A549 (cell line): ENCODE measurements around the gene FZD4. TPM values are rescaled to one million over a fixed set of nuclear protein-coding genes. Genes with fewer than 3 reads are reported as not detected.

ENCODE experiments used
- ATAC-seq, 2 experiments: fragments of 200-7000 bp in 1 of 2; fragments of >200 bp in 1 of 2; cut with Nextera tagmentation in 1 of 2; cut with Tn5 transposase in 1 of 2; 3 replicates each; pipeline versions ENCODE4 v1.8.0 to v1.9.1; 2018 to 2020; ENCODE audit warnings: mild to moderate bottlenecking in 1 of 2, moderate library complexity in 1 of 2
- CTCF ChIA-PET: fragments of 300-600 bp; sonication (Branson Sonifier 250); formaldehyde crosslinking; extraction: SDS; loops from one replicate; lab custom pipeline; 2021; ENCODE audit warnings: antibody characterized with exemption, inconsistent platforms; lab: Yijun Ruan, JAX
- POLR2A ChIA-PET: fragments of 350-600 bp; formaldehyde crosslinking; extraction: SDS; loops from one replicate; lab custom pipeline; 2021; ENCODE audit warnings: antibody characterized with exemption, inconsistent platforms; lab: Yijun Ruan, JAX
- DNase-seq, 2 experiments: peaks; one replicate each; pipeline versions ENCODE4 v3.0.0 to v3.0.0-alpha.2; 2011 to 2016; ENCODE audit warnings: low read depth in 1 of 2, low spot score in 1 of 2
- FAIRE-seq: peaks from 2 replicates; lab custom pipeline; 2011; peaks lifted over from hg19 to GRCh38; lab: Jason Lieb, UNC
- H3K27ac ChIP-seq, 2 experiments: fragments of >200 bp; sonication (Bioruptor Twin); formaldehyde crosslinking; 3 replicates each; pipeline ENCODE4 v1.5.1; 2016 to 2017
- H3K4me1 ChIP-seq: fragments of >200 bp; sonication (Bioruptor Twin); formaldehyde crosslinking; 3 replicates; pipeline ENCODE4 v1.6.1; 2016
- H3K4me2 ChIP-seq: fragments of >200 bp; sonication (Bioruptor Twin); formaldehyde crosslinking; 3 replicates; pipeline ENCODE4 v1.6.1; 2016
- H3K4me3 ChIP-seq: fragments of >200 bp; sonication (Bioruptor Twin); formaldehyde crosslinking; 3 replicates; pipeline ENCODE4 v1.5.1; 2016
- H3K9me3 ChIP-seq: fragments of >200 bp; sonication (Bioruptor Twin); formaldehyde crosslinking; 3 replicates; pipeline ENCODE4 v1.6.1; 2016
- CBX8 ChIP-seq: fragments of 200-600 bp; sonication (generic); IDR thresholded peaks from 2 replicates; pipeline ENCODE4 v1.6.1; 2016
- CEBPB ChIP-seq, 2 experiments: fragments of >200 bp in 1 of 2; sonication (Bioruptor Twin) in 1 of 2; formaldehyde crosslinking in 1 of 2; IDR thresholded peaks; 2 replicates each; pipeline ENCODE4 v1.6.1; 2012 to 2016
- FOSB ChIP-seq: fragments of 250-450 bp; sonication (Bioruptor Pico); IDR thresholded peaks from 2 replicates; pipeline ENCODE4 v1.5.0; 2020; ENCODE audit warnings: mild to moderate bottlenecking, moderate library complexity
- FOXS1 ChIP-seq: fragments of 250-450 bp; sonication (Bioruptor Pico); IDR thresholded peaks from 2 replicates; pipeline ENCODE4 v1.5.0; 2020; ENCODE audit warnings: mild to moderate bottlenecking, moderate library complexity
- HOXB13 ChIP-seq: fragments of 250-450 bp; sonication (Bioruptor Pico); IDR thresholded peaks from 2 replicates; pipeline ENCODE4 v1.5.0; 2020; ENCODE audit warnings: low read depth, mild to moderate bottlenecking, moderate library complexity
- JUN ChIP-seq, 2 experiments: fragments of >200 bp; sonication (Bioruptor Twin); formaldehyde crosslinking; IDR thresholded peaks; 2 replicates in 1 of 2; 3 replicates in 1 of 2; pipeline ENCODE4 v1.6.1; 2016 to 2017
- MAFK ChIP-seq: fragments of 450-650 bp; IDR thresholded peaks from 2 replicates; pipeline ENCODE4 v1.6.1; 2014; ENCODE audit not compliant: partially characterized antibody
- MYC ChIP-seq: IDR thresholded peaks from 2 replicates; pipeline ENCODE4 v1.6.1; 2012; ENCODE audit warnings: mild to moderate bottlenecking, inconsistent platforms, low read length, improper control_type of control experiment, borderline replicate concordance
- NR3C1 ChIP-seq: fragments of >200 bp; sonication (Bioruptor Twin); formaldehyde crosslinking; IDR thresholded peaks from 3 replicates; pipeline ENCODE4 v1.6.1; 2017
- RAD21 ChIP-seq, 2 experiments: fragments of >200 bp in 1 of 2; sonication (Bioruptor Twin) in 1 of 2; formaldehyde crosslinking in 1 of 2; IDR thresholded peaks in 1 of 2; conservative IDR thresholded peaks in 1 of 2; 2 replicates in 1 of 2; 3 replicates in 1 of 2; pipeline ENCODE4 v1.6.1; 2012 to 2018; ENCODE audit warnings: inconsistent platforms in 1 of 2
- RARB ChIP-seq: fragments of 250-450 bp; sonication (Bioruptor Pico); IDR thresholded peaks from 2 replicates; pipeline ENCODE4 v1.8.0; 2021; ENCODE audit warnings: mild to moderate bottlenecking, moderate library complexity
- RCOR1 ChIP-seq: fragments of 150-350 bp; IDR thresholded peaks from 2 replicates; pipeline ENCODE4 v1.6.1; 2014; ENCODE audit warnings: antibody characterized with exemption, low read length, low read depth
- REST ChIP-seq: fragments of 200-600 bp; sonication (generic); IDR thresholded peaks from 2 replicates; pipeline ENCODE4 v1.6.1; 2016; ENCODE audit warnings: antibody characterized with exemption, mild to moderate bottlenecking, moderate library complexity
- SMC3 ChIP-seq: fragments of >200 bp; sonication (Bioruptor Twin); formaldehyde crosslinking; IDR thresholded peaks from 3 replicates; pipeline ENCODE4 v1.6.1; 2018; ENCODE audit warnings: inconsistent platforms
- SREBF2 ChIP-seq: fragments of 450-650 bp; IDR thresholded peaks from 2 replicates; pipeline ENCODE4 v1.6.1; 2014; ENCODE audit warnings: mild to moderate bottlenecking, moderate library complexity
- ZNF302 ChIP-seq: fragments of 250-450 bp; sonication (Bioruptor Pico); IDR thresholded peaks from 2 replicates; pipeline ENCODE4 v1.9.0; 2021; ENCODE audit warnings: inconsistent platforms, mild to moderate bottlenecking, moderate library complexity
- WGBS: methylation state at CpG from one replicate; pipeline ENCODE4 v1.1.6; 2017; ENCODE audit errors: missing lambda C conversion rate; 5-methylcytosine and 5-hydroxymethylcytosine counted together
- polyA plus RNA-seq, 4 experiments: library from polyadenylated mRNA; depleted of rRNA in 3 of 4; stranded (reverse); fragments of >200 nt; fragmentation: RNase III in 1 of 4; extraction: RNeasy Plus Mini Kit Qiagen cat#74134 plus additional on column Dnase treatment in 1 of 4; gene quantifications; 2 replicates in 3 of 4; 3 replicates in 1 of 4; pipeline ENCODE4 v1.2.3, GENCODE V29; 2011 to 2017
- TF ChIP-seq, protein P1 (sequence below): fragments of 450-650 bp; IDR thresholded peaks from 2 replicates; pipeline ENCODE4 v1.6.1; 2014; ENCODE audit warnings: antibody characterized with exemption
- TF ChIP-seq, protein P2 (sequence below): IDR thresholded peaks from 2 replicates; pipeline ENCODE4 v1.6.1; 2012
- TF ChIP-seq, protein P3 (sequence below): fragments of 150-350 bp; IDR thresholded peaks from 2 replicates; pipeline ENCODE4 v1.6.1; 2014; ENCODE audit warnings: low read depth, mild to moderate bottlenecking, low read length
- TF ChIP-seq, protein P4 (sequence below): fragments of >200 bp; sonication (Bioruptor Twin); formaldehyde crosslinking; IDR thresholded peaks from 2 replicates; pipeline ENCODE4 v1.6.1; 2016
- TF ChIP-seq, protein P5 (sequence below): fragments of 250-450 bp; sonication (Bioruptor Pico); IDR thresholded peaks from 2 replicates; pipeline ENCODE4 v1.5.0; 2021; ENCODE audit warnings: mild to moderate bottlenecking, moderate library complexity, borderline replicate concordance

FZD4 gene
- polyA plus RNA-seq, 2 of the 4 experiments (the other 2 are of a cell fraction), result 0.67 to 0.90 TPM

GRCh38 chr11:86977441-86978050 is 22.4 kb upstream of the FZD4 start (continued):
- TF ChIP-seq REST, result no peak
- TF ChIP-seq, all 56 proteins: peak for 0

DNA sequence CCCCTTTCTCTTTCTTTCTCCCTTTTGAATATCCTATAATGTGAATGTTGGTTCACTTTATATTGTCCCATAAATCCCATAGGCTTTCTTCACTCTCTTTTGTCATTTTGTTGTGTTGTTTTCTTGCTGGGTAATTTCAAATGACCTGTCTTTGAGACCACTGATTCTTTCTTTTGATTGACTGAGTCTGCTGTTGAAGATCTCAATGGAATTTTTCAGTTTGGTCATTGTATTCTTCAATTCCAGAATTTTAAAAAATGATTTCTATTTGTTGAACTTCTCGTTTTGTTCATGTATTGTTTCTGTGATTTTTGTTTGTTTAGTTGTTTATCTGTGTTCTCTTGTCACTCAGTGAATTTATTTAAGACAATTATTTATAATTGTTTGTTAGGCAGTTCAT is 17.5 kb upstream of the FZD4 start:
- ATAC-seq (no peak), FAIRE-seq (no peak), DNase-seq (no peak)
- 10% methylated on average over 1 of the region's 1 CpG for WGBS
- no peak overlapping the region for H3K4me3 ChIP-seq
- no peak for TF ChIP-seq MAFK
- TF ChIP-seq RCOR1, result no peak
- no peak for TF ChIP-seq SREBF2
- TF ChIP-seq ZNF302 (CRISPR knock-in tag), result no peak
- TF ChIP-seq, protein P1, sequence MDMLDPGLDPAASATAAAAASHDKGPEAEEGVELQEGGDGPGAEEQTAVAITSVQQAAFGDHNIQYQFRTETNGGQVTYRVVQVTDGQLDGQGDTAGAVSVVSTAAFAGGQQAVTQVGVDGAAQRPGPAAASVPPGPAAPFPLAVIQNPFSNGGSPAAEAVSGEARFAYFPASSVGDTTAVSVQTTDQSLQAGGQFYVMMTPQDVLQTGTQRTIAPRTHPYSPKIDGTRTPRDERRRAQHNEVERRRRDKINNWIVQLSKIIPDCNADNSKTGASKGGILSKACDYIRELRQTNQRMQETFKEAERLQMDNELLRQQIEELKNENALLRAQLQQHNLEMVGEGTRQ, result no peak
- no peak for TF ChIP-seq MYC
- TF ChIP-seq, protein P2, sequence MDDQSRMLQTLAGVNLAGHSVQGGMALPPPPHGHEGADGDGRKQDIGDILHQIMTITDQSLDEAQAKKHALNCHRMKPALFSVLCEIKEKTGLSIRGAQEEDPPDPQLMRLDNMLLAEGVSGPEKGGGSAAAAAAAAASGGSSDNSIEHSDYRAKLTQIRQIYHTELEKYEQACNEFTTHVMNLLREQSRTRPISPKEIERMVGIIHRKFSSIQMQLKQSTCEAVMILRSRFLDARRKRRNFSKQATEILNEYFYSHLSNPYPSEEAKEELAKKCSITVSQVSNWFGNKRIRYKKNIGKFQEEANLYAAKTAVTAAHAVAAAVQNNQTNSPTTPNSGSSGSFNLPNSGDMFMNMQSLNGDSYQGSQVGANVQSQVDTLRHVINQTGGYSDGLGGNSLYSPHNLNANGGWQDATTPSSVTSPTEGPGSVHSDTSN, result no peak
- no peak for TF ChIP-seq RARB (CRISPR knock-in tag)
- no peak for TF ChIP-seq FOSB (CRISPR knock-in tag)
- TF ChIP-seq JUN (IDR thresholded peaks at IDR 0.05), result no peak
- TF ChIP-seq FOXS1, result no peak
- TF ChIP-seq CEBPB (IDR thresholded peaks at IDR 0.05), result no peak
- TF ChIP-seq, protein P3, sequence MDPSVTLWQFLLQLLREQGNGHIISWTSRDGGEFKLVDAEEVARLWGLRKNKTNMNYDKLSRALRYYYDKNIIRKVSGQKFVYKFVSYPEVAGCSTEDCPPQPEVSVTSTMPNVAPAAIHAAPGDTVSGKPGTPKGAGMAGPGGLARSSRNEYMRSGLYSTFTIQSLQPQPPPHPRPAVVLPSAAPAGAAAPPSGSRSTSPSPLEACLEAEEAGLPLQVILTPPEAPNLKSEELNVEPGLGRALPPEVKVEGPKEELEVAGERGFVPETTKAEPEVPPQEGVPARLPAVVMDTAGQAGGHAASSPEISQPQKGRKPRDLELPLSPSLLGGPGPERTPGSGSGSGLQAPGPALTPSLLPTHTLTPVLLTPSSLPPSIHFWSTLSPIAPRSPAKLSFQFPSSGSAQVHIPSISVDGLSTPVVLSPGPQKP, result no peak
- no peak for TF ChIP-seq RAD21 (conservative IDR thresholded peaks at IDR 0.05 in 1 of 2, IDR thresholded peaks at IDR 0.05 in 1 of 2)
- TF ChIP-seq, protein P4, sequence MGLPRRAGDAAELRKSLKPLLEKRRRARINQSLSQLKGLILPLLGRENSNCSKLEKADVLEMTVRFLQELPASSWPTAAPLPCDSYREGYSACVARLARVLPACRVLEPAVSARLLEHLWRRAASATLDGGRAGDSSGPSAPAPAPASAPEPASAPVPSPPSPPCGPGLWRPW, result no peak
- no peak for TF ChIP-seq CBX8
- no peak for TF ChIP-seq SMC3
- TF ChIP-seq, protein P5, sequence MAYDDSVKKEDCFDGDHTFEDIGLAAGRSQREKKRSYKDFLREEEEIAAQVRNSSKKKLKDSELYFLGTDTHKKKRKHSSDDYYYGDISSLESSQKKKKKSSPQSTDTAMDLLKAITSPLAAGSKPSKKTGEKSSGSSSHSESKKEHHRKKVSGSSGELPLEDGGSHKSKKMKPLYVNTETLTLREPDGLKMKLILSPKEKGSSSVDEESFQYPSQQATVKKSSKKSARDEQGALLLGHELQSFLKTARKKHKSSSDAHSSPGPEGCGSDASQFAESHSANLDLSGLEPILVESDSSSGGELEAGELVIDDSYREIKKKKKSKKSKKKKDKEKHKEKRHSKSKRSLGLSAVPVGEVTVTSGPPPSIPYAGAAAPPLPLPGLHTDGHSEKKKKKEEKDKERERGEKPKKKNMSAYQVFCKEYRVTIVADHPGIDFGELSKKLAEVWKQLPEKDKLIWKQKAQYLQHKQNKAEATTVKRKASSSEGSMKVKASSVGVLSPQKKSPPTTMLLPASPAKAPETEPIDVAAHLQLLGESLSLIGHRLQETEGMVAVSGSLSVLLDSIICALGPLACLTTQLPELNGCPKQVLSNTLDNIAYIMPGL (CRISPR knock-in tag), result no peak
- TF ChIP-seq HOXB13 (CRISPR knock-in tag), result no peak
- no peak for TF ChIP-seq NR3C1
- H3K4me2 ChIP-seq, result no peak overlapping the region
- no peak overlapping the region for H3K27ac ChIP-seq
- CTCF ChIA-PET, result interaction anchor here (1.2 to 1.4 kb wide), 2 partner anchors 23 to 309 kb away, joined by 3 read pairs; no protein-coding TSS in a partner anchor
- H3K9me3 ChIP-seq, result peaks cover 12% of the 10 kb centered on the region
- POLR2A ChIA-PET, result no interaction called here
- no peaks in the 10 kb centered on the region for H3K4me1 ChIP-seq
